ENCODE results near the gene STC2.

STC2 gene

GRCh38 chr5:173312821-173313220 is 15.4 kb downstream of the STC2 start:
- no peak for DNase-seq (ENCODE audit: low read depth)

- no peak for DNase-seq (ENCODE audit: low read depth)
These were observed 16.2 kb downstream of the STC2 start for GRCh38 chr5:173311818-173312585.

GRCh38 chr5:173310861-173311785 is 17.1 kb downstream of the STC2 start:
- DNase-seq (ENCODE audit: low read depth): no peak

- DNase-seq (ENCODE audit: low read depth): no peak
These were observed 17.9 kb downstream of the STC2 start for GRCh38 chr5:173310218-173310769.

GRCh38 chr5:173309731-173310130 is 18.5 kb downstream of the STC2 start:
- no peak for DNase-seq (ENCODE audit: low read depth)

GRCh38 chr5:173308226-173308625 is 20.0 kb downstream of the STC2 start:
- no peak for DNase-seq (ENCODE audit: low read depth)

- no peak for DNase-seq (ENCODE audit: low read depth)
These were observed 20.5 kb downstream of the STC2 start for GRCh38 chr5:173307695-173308094.

- no peak for DNase-seq (ENCODE audit: low read depth)
These were observed 21.5 kb downstream of the STC2 start for GRCh38 chr5:173306695-173307094.

- DNase-seq (ENCODE audit: low read depth): no peak
These were observed 23.6 kb downstream of the STC2 start for GRCh38 chr5:173304591-173304988.

GRCh38 chr5:173303878-173304590 is 24.2 kb downstream of the STC2 start:
- DNase-seq (ENCODE audit: low read depth): peak; percentile 56

GRCh38 chr5:173302546-173303155 is 25.6 kb downstream of the STC2 start:
- DNase-seq (ENCODE audit: low read depth): peak; percentile 83

- no peak for DNase-seq (ENCODE audit: low read depth)
These were observed 26.3 kb downstream of the STC2 start for GRCh38 chr5:173301695-173302545.

GRCh38 chr5:173300389-173301047 is 27.7 kb downstream of the STC2 start:
- no peak for DNase-seq (ENCODE audit: low read depth)

- DNase-seq (ENCODE audit: low read depth): no peak
These were observed 28.4 kb downstream of the STC2 start for GRCh38 chr5:173299820-173300219.

- DNase-seq (ENCODE audit: low read depth): no peak
These were observed 29.8 kb downstream of the STC2 start for GRCh38 chr5:173298213-173298926.

- no peak for DNase-seq (ENCODE audit: low read depth)
These were observed 30.4 kb downstream of the STC2 start for GRCh38 chr5:173297813-173298212.

- DNase-seq (ENCODE audit: low read depth): no peak
These were observed 31.2 kb downstream of the STC2 start for GRCh38 chr5:173296737-173297676.

GRCh38 chr5:173295796-173296195 is 32.4 kb downstream of the STC2 start:
- no peak for DNase-seq (ENCODE audit: low read depth)

Data from iris pigment epithelial cell (primary cell).